GM12878 (cell line): Measurements from ENCODE around the gene ZBTB44. TPM values are rescaled to one million over a fixed set of nuclear protein-coding genes. Genes with fewer than 3 reads are reported as not detected.
"Not testable (repeated sequence)": the region's sequence is repeated elsewhere in the genome, so short reads cannot be mapped to it uniquely, and the experiment has no call there.

Source experiments
- ATAC-seq: fragments of 200-7000 bp; cut with Tn5 transposase; 3 replicates; pipeline ENCODE4 v1.9.1; 2020; ENCODE audit warnings: mild to moderate bottlenecking, moderate library complexity
- BruUV-seq: library from RNA; stranded (reverse); fragments of 400-500 nt; replicated peaks from 2 replicates; lab custom pipeline; 2021; lab: Mats Ljungman, UMichigan
- CTCF ChIA-PET: fragments of 300-600 bp; sonication (Branson Sonifier 250); formaldehyde crosslinking; extraction: SDS; loops from one replicate; lab custom pipeline; 2021; ENCODE audit warnings: inconsistent platforms; lab: Yijun Ruan, JAX
- POLR2A ChIA-PET: fragments of 350-600 bp; formaldehyde crosslinking; extraction: SDS; loops from one replicate; lab custom pipeline; 2021; ENCODE audit warnings: inconsistent platforms; lab: Charles Lee
- RAD21 ChIA-PET: fragments of 300-600 bp; sonication (Branson Sonifier 250); formaldehyde crosslinking; loops from one replicate; lab custom pipeline; 2023; ENCODE audit warnings: antibody characterized with exemption; ENCODE audit not compliant: unreplicated experiment; lab: Charles Lee
- SMC1A ChIA-PET: fragments of 300-600 bp; sonication (Branson Sonifier 250); formaldehyde crosslinking; loops from one replicate; lab custom pipeline; 2023; ENCODE audit not compliant: unreplicated experiment, uncharacterized antibody; lab: Charles Lee
- DNase-seq: peaks from one replicate; pipeline ENCODE4 v3.0.0-alpha.2; 2011; ENCODE audit warnings: low read depth, low spot score
- FAIRE-seq: peaks from 3 replicates; lab custom pipeline; 2011; peaks lifted over from hg19 to GRCh38; lab: Jason Lieb, UNC
- H2AFZ ChIP-seq: 2 replicates; pipeline ENCODE4 v1.6.0; 2011; ENCODE audit warnings: low read depth, low read length, control low read depth; ENCODE audit not compliant: control insufficient read depth
- H3K27ac ChIP-seq: 2 replicates; pipeline ENCODE4 v1.5.1; 2011; ENCODE audit warnings: control low read depth; ENCODE audit not compliant: control insufficient read depth, insufficient read depth
- H3K27me3 ChIP-seq, 2 experiments: replicated peaks in 1 of 2; 2 replicates each; pipeline versions ENCODE4 v1.6.0 to v1.6.1; 2011; ENCODE audit warnings: low read length in 1 of 2; ENCODE audit not compliant: control insufficient read depth in 2 of 2, insufficient read depth in 2 of 2
- H3K36me3 ChIP-seq, 2 experiments: 2 replicates each; pipeline ENCODE4 v1.5.1; 2011; ENCODE audit warnings: low read length in 1 of 2; ENCODE audit not compliant: control insufficient read depth in 2 of 2, insufficient read depth in 2 of 2
- H3K4me1 ChIP-seq: 2 replicates; pipeline ENCODE4 v1.6.1; 2011; ENCODE audit warnings: mild to moderate bottlenecking, low read length, moderate library complexity, mixed read lengths; ENCODE audit not compliant: control insufficient read depth, insufficient read depth
- H3K4me2 ChIP-seq: 2 replicates; pipeline ENCODE4 v1.6.0; 2011; ENCODE audit warnings: control low read depth; ENCODE audit not compliant: control insufficient read depth, insufficient read depth
- H3K4me3 ChIP-seq: fragments of 200-600 bp; sonication (generic); 2 replicates; pipeline ENCODE4 v1.5.1; 2016
- H3K79me2 ChIP-seq: 2 replicates; pipeline ENCODE4 v1.6.0; 2011; ENCODE audit warnings: low read length; ENCODE audit not compliant: control insufficient read depth, insufficient read depth
- H3K9ac ChIP-seq: 2 replicates; pipeline ENCODE4 v1.8.0; 2011; ENCODE audit warnings: low read length, control low read depth, mixed read lengths; ENCODE audit not compliant: control insufficient read depth, insufficient read depth
- H3K9me3 ChIP-seq: replicated peaks from 3 replicates; pipeline ENCODE4 v1.5.1; 2011; ENCODE audit warnings: mild to moderate bottlenecking, low read length; ENCODE audit not compliant: control insufficient read depth, insufficient read depth
- H4K20me1 ChIP-seq: 2 replicates; pipeline ENCODE4 v1.6.0; 2011; ENCODE audit not compliant: control insufficient read depth, insufficient read depth
- MTA2 ChIP-seq: fragments of 450-650 bp; IDR thresholded peaks from 2 replicates; pipeline ENCODE4 v1.6.1; 2016; ENCODE audit warnings: low read depth, mild to moderate bottlenecking, moderate library complexity
- WGBS: methylation state at CpG from one replicate; pipeline ENCODE4 v1.1.6; 2016; ENCODE audit warnings: low lambda C conversion rate; ENCODE audit not compliant: insufficient replicate concordance, insufficient coverage; ENCODE audit errors: missing lambda C conversion rate; 5-methylcytosine and 5-hydroxymethylcytosine counted together
- in situ Hi-C: fragments of 300-500 bp; cut with MboI; formaldehyde crosslinking; loops from 9 replicates; pipeline ENCODE4 v1.14.3; 2018; ENCODE audit warnings: mixed read lengths
- intact Hi-C: fragments of 100-400 bp; cut with micrococcal nuclease; formaldehyde crosslinking; loops from one replicate; pipeline ENCODE4 v1.14.2; 2022; ENCODE audit not compliant: unreplicated experiment
- polyA plus RNA-seq, 11 experiments: library from polyadenylated mRNA; depleted of rRNA in 4 of 11; unstranded in 6 of 11; stranded (reverse) in 5 of 11; fragments of >200 nt; fragmentation: Nextera tagmentation in 4 of 11; fragmentation: Illumina TruSeq in 1 of 11; extraction: Ambion mirVana in 4 of 11; extraction: Trizol in 1 of 11; gene quantifications; 1 replicate in 1 of 11; 2 replicates in 10 of 11; pipeline versions ENCODE4 v1.2.1 to v1.2.3, GENCODE V29; 2011 to 2016; ENCODE audit warnings: inconsistent platforms in 2 of 11, missing spikeins in 2 of 11, low read depth in 1 of 11
- total RNA-seq, 4 experiments: library from RNA; depleted of rRNA in 3 of 4; stranded (reverse); fragments of >200 nt in 3 of 4; fragmentation: Illumina TruSeq in 1 of 4; extraction: Trizol in 1 of 4; gene quantifications; 2 replicates each; pipeline versions ENCODE4 v1.2.1 to v1.2.3, GENCODE V29; 2013 to 2021

The ZBTB44 gene
- total and polyA plus RNA-seq, 10 of the 15 experiments (the other 5 are each of a cell fraction or from before 2014, with no cell fraction given) = 2.8 to 38.2 (median 12.2) TPM

GRCh38 chr11:130233888-130234287, 80.8 kb downstream of the ZBTB44 start:
- RAD21 ChIA-PET, H3K4me1 ChIP-seq, H3K9me3 ChIP-seq, DNase-seq, H4K20me1 ChIP-seq, H2AFZ ChIP-seq, H3K27me3 ChIP-seq, H3K79me2 ChIP-seq, POLR2A ChIA-PET, BruUV-seq, in situ Hi-C loops, H3K4me3 ChIP-seq, H3K36me3 ChIP-seq, H3K9ac ChIP-seq, intact Hi-C loops, FAIRE-seq, H3K4me2 ChIP-seq, CTCF ChIA-PET, H3K27ac ChIP-seq: not testable (repeated sequence)
- 22% methylated on average over 2 of the region's 3 CpGs for WGBS
- ATAC-seq = peak; percentile 29
- SMC1A ChIA-PET = interaction anchor here (1.0 kb wide), 1 partner anchor 10 kb away, joined by 4 read pairs; no protein-coding TSS in a partner anchor

GRCh38 chr11:130233486-130233885, 81.2 kb downstream of the ZBTB44 start:
- DNase-seq, H3K4me1 ChIP-seq, POLR2A ChIA-PET, H3K27ac ChIP-seq, BruUV-seq, in situ Hi-C loops, H3K9me3 ChIP-seq, FAIRE-seq, H3K9ac ChIP-seq, H3K4me2 ChIP-seq, CTCF ChIA-PET, H3K4me3 ChIP-seq, H3K36me3 ChIP-seq, intact Hi-C loops, H2AFZ ChIP-seq, H4K20me1 ChIP-seq, H3K79me2 ChIP-seq, RAD21 ChIA-PET, H3K27me3 ChIP-seq: not testable (repeated sequence)
- peak; percentile 69 for ATAC-seq
- SMC1A ChIA-PET = interaction anchor here (1.3 kb wide), 1 partner anchor 76 kb away, joined by 4 read pairs; no protein-coding TSS in a partner anchor
- TF ChIP-seq MTA2 = peak; percentile 47
